HG02938 (cell line): ENCODE measurements around the gene PDE4B.
"Not testable (repeated sequence)": the region's sequence is repeated elsewhere in the genome, so short reads cannot be mapped to it uniquely, and the experiment has no call there.

ENCODE experiments used
- ATAC-seq: cut with Tn5 transposase; IDR thresholded peaks from one replicate; pipeline ENCODE4 v1.9.1; 2021; ENCODE audit warnings: mild to moderate bottlenecking, moderate library complexity; ENCODE audit not compliant: unreplicated experiment

Gene PDE4B

GRCh38 chr1:65813956-65814355, 21.3 kb downstream of the PDE4B start:
- no peak for ATAC-seq

GRCh38 chr1:65814752-65815151, 22.1 kb downstream of the PDE4B start:
- ATAC-seq: no peak

- ATAC-seq: no peak
These were observed 25.2 kb downstream of the PDE4B start for GRCh38 chr1:65817891-65818290.

GRCh38 chr1:65818966-65819365, 26.3 kb downstream of the PDE4B start:
- ATAC-seq: no peak

GRCh38 chr1:65820983-65821382, 28.3 kb downstream of the PDE4B start:
- no peak for ATAC-seq

- ATAC-seq: no peak
These were observed 28.7 kb downstream of the PDE4B start for GRCh38 chr1:65821386-65821785.

- ATAC-seq: no peak
These were observed 31.4 kb downstream of the PDE4B start for GRCh38 chr1:65824103-65824502.

GRCh38 chr1:65825741-65826140, 33.0 kb downstream of the PDE4B start:
- no peak for ATAC-seq

- ATAC-seq: no peak
These were observed 34.1 kb downstream of the PDE4B start for GRCh38 chr1:65826782-65827181.

GRCh38 chr1:65827346-65827745, 34.7 kb downstream of the PDE4B start:
- ATAC-seq: no peak

GRCh38 chr1:65830306-65830705, 37.6 kb downstream of the PDE4B start:
- ATAC-seq: peak; percentile 62

- no peak for ATAC-seq
These were observed 39.6 kb downstream of the PDE4B start for GRCh38 chr1:65832296-65832695.

GRCh38 chr1:65836686-65837085, 44.0 kb downstream of the PDE4B start:
- no peak for ATAC-seq

- no peak for ATAC-seq
These were observed 48.0 kb downstream of the PDE4B start for GRCh38 chr1:65840683-65841082.

- ATAC-seq: no peak
These were observed 51.6 kb downstream of the PDE4B start for GRCh38 chr1:65844296-65844695.

- ATAC-seq: no peak
These were observed 52.3 kb downstream of the PDE4B start for GRCh38 chr1:65844821-65845534.

GRCh38 chr1:65845535-65846060, 52.9 kb downstream of the PDE4B start:
- no peak for ATAC-seq

- no peak for ATAC-seq
These were observed 54.2 kb downstream of the PDE4B start for GRCh38 chr1:65846866-65847265.

- ATAC-seq: no peak
These were observed 57.6 kb downstream of the PDE4B start for GRCh38 chr1:65850281-65850680.

GRCh38 chr1:65856591-65856990, 63.9 kb downstream of the PDE4B start:
- ATAC-seq: not testable (repeated sequence)

GRCh38 chr1:65866439-65866838, 73.7 kb downstream of the PDE4B start:
- peak; percentile 87 for ATAC-seq

GRCh38 chr1:65872301-65872700, 79.6 kb downstream of the PDE4B start:
- no peak for ATAC-seq

GRCh38 chr1:65878342-65878741, 85.6 kb downstream of the PDE4B start:
- ATAC-seq: not testable (repeated sequence)
